ENCODE results near the gene SDK2.
"Not testable (repeated sequence)": the region's sequence is repeated elsewhere in the genome, so short reads cannot be mapped to it uniquely, and the experiment has no call there.

Gene SDK2

DNA sequence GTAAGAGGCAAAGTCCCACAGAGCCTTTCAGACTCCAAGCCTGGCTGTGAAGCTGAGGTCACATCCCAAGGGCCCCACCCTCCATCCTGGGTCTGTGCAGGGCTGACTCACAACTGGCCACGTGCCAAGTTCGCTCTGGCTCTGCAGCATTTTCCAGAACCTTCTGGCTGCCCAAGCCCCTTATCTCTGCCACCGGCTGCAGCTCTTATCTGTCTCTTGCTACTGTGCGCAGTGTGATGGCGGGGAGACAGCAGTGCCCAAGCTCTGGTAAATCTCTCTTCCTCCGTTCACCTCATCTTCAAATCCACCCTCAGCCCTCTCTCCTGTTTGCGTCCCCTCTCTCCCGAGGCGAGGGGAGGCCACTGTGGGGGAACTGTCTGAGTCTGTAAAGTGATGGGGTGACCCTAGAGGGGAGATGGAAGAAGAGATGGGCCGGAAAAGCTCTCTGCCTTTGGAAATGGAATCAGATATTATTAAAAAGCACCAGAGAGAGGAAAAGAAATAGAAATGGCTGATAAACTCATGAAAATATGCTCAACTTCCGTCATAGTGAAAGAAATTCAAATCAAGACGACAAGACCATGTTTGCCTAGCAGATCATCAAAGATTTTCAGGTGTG is 169.8 kb downstream of the SDK2 start:
- DNase-seq: peak; percentile 44

DNA sequence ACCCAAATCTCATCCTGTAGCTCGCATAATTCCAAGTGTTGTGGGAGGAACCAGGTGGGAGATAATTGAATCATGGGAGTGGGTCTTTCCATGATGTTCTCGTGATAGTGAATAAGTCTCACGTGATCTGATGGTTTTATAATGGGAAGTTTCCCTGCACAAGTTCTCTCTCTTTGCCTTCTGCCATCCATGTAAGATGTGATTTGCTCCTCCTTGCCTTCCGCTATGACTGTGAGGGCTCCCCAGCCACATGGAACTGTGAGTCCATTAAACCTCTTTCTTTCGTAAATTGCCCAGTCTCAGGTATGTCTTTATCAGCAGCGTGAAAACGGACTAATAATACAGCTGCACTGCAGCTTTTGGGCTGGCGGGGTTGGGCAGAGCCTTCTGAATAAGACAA is 171.5 kb downstream of the SDK2 start:
- DNase-seq: not testable (repeated sequence)

DNA sequence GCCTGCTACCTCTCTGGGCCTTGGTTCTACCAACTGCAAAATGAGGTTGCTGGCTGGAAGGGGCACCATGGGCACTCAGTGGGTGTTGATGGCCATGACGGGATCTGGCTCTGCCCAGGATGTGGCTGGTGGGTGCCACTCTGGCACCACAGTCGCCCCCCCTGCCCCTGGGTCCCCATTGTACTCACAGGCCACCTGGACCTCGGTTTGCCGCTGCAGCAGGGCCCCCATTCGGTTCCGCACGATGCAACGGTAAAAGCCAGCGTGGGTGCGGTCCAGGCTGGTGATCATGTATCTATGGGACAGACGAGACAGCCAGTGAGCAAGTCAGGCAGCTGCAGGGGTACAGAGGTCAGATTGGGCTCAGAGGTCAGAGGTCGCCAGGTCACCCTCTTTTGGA is 172.3 kb downstream of the SDK2 start:
- no peak for DNase-seq

DNA sequence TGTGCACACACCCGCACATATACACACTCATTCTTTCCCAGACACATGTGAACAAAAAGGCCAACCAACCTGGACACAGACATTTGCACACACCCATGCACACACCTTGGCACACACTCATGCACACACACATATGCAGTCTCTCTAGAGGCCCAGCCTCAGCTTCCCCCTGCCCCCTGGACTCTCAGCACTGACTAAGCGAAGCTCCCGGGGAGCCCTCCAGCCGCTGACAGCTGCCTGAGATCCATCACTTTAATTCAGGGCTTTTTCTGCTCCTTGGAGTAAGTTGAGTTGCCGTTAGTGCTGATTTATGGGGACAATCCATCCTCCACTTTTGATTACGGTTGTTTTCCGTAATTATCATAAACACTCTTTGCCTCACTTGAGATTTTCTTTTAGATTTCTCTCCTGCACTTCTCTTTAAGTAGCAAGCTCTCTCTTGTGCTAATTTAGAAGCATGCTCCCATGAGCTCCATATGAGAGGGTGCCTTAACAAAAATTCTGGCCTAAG is 173.9 kb downstream of the SDK2 start:
- DNase-seq: no peak

DNA sequence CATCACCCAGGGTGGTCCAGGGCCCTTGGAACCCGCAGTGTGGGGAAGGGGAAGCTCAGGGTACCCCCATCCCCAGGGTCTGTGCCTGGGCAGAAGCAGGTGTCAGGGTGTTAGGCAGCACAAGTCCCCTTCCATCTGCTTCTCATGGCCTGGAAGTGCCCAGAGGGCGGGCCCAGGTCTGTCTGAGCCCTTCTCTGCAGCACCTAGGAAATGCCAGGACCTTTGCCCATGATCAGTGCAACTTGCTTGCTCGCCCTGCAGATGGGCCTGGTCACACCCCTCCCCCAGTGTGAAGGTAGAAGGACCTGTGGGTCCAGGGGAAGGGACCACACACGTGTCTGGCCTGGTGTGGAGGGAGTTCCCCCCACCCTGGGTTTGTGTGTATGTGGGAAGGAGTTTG is 174.9 kb downstream of the SDK2 start:
- DNase-seq: no peak

DNA sequence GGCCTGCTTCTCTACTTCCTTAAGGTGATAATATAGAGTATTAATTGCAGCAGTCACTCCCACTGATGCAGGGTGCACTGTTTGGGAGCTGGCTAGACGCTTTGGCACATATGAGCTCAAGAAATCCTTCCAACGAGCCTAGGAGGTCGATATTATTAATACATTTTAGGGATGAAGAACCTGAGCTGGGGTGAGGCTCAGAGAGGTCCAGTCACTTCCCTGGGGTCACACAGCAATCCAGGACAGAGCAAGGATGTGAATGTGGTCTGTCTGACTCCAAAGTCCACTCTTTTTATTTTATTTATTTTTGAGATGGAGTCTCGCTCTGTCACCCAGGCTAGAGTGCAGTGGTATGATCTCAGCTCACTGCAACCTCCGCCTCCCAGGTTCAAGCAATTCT is 176.0 kb downstream of the SDK2 start:
- no peak for DNase-seq

DNA sequence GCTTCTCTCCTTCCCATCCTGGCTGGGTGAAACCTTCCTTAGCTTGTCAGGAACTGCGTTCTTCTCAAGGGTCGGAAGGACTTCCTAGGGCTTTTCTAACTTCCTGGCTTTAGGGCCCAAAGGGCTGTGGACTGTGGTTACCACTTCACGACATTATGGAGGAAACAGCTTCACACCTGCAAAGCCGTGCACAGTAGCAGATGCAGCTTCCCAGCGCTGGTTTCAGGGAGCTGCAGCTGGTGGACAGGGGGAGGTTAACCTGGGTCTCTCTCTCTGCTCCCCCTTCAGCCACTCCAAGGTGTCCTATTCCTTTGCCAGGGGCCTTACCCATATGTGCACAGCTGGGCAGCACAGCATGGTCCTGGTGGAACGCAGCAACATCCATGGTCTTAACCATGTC is 176.6 kb downstream of the SDK2 start:
- no peak for DNase-seq

DNA sequence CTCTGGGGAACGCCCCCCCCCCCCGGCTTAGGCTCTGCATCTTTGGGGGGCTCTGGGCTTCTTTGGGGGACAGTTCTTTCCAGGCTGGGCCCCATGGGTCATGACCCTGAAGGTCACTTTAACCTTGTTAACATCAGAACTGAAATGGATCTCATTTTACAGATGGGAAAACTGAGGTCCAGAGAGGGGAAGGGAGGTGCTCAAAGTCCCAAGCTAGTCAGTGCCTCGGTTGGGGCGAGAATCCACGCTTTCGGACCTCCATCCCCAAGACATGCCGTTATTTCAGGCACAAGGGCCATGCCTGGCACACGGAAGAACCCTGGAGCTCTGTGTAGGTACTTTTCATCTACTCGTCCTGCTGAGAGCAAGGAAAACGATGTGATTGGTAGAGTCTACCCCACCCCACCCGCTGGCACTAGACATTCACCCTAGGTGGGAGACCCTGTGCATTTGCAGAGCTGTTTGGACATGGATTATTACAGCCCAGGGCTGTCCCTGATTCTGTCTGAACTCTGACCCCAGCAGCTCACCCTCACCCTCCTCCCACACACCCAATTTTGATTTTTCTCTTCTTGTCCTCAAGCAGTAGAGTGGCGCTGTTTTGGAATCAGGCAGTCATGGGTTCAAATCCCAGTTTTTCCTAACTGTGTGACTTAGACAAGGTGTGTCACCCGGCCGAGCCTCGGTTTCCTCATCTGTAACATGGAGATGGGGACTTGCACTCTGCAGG is 177.4 kb downstream of the SDK2 start:
- DNase-seq: no peak

DNA sequence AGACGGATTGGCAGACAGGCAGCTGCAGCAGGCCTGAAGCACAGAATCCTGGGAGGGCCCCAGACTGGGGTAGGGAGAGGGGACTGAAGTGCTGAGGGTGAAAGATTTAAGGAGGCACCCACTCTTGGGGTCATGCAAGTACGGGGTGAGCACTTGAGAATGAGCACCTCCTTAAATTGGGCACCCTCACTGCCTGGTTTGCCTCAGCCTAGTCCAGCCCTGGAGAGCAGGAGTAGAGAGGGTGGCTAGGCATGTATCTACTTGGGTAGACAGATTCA is 178.4 kb downstream of the SDK2 start:
- no peak for DNase-seq

DNA sequence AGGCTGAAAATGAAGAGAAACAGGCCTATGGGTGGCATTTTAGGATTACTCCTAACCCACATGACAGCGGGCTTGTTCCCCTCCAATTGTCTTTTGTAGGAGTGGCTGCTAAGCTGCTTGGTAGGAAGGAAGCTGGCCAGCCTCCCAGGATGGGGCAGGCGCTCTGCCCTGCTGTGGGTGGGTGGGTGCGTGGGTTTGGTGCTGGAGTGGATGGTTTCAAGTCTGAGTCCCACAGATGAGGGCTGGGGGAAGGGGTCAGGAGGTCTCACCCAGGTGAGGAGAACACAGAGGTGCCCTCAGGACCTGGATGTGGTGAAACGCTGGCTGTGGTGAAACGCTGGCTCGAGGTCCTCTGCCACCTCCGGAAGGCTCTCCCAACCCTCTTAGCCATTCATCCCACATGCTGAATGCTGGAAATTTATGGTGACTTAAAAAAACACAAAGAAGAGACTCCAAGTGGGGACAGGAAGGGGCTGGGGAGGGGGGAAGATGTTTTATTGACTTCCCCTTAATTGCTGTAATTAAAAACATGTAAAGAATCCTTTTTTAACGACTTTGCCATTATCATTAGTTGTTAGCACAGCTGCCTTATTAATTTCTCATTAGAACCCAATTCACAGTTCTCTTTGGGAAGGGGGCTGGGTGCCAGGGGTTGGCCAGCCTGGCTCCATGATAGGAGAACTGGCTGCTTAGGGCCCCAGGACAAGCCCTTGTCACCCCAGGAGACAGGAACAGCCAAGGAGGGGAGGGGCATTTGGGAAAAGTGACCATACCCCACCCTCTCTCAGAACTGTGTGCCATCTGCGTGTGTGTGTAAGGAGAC is 178.9 kb downstream of the SDK2 start:
- no peak for DNase-seq

DNA sequence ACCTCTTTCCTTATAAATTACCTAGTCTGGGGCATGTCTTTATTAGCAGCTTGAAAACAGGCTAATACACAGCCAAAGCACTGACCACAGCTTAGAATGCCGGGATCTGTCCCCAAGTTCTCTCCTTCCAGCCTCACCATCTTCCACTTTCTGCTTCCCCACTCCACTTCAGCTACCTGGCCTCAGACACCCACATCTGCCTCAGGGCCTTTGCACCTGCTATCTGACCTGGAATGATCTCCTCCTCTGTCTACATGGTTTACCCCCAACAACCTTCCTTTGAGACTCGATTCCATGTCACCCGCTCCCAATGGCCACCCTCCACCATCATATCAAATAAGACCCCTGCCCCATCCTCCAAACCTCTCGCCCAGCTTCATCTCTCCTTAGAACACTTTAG is 179.8 kb downstream of the SDK2 start:
- DNase-seq: no peak

DNA sequence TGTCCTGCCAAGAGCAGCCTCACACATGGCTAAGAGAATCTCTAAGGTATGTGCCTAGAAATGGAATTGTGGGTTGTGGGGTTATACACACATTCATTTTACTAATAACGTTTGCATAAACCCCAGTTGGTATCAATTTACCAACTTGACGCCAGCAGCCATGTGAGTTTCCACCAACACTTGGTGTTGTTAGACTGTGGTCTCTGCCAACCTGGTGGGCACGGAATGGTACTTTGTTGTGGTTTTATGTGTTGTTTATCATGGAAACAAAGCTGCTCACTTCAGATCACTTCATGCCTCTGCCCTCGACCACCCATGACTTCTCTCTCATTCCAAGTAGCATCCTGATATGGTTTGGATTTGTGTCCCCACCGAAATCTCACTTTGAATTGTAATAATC is 180.4 kb downstream of the SDK2 start:
- no peak for DNase-seq

DNA sequence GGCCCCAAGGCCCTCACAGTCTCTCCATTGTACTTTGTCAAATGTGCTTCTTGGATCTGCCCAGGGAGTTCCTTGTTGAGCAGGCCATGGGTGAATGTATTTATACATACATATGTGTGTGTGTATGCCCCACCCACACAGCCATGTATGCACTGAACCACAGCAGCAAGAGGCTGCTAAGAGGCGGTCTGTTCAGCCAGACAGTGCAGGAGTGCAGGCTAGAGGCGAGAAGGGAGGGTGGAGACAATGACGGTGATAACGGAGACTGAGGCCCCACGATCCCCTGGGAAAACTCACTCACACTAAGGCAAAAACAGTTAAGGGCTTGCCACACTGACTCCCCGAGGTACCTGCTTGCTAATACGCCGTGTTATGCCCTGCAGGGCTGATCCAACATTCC is 181.4 kb downstream of the SDK2 start:
- DNase-seq: no peak

DNA sequence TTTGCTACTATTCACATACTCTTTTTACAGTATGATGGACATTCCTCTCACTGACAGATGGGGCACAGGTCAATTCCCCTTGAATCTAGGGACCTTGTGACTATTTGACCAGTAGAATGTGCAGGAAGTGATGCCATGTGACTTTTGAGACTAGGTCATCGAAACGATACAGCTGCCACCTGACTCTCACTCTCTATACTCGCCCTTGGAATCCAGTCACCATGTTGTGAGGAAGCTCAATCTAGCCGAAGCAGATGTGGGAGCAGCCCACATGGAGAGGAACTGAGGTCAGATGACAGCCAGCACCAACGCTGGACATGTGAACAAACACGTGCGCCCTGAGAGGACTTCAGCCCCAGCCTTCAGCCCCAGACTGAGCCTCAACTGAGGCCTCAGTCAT is 184.3 kb downstream of the SDK2 start:
- DNase-seq: no peak

DNA sequence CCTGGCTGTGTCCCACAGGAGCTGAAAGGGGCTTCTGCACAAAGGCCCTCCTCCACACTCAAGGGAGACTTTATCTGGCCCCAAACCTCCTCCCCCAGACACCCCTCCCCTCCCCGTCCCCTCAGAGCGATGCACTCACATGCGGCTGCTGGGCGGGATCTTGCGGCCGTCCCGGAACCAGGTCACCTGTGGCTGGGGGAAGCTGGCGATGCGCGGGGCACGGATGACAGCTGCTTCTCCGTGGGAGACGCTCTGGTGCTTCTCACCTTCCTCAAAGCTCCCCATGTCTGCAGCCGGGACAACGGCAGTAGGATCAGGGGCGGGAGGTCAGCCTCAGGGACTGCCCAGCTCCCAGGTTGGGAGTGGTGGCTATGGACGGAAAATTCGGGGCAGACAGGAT is 188.5 kb downstream of the SDK2 start:
- no peak for DNase-seq

DNA sequence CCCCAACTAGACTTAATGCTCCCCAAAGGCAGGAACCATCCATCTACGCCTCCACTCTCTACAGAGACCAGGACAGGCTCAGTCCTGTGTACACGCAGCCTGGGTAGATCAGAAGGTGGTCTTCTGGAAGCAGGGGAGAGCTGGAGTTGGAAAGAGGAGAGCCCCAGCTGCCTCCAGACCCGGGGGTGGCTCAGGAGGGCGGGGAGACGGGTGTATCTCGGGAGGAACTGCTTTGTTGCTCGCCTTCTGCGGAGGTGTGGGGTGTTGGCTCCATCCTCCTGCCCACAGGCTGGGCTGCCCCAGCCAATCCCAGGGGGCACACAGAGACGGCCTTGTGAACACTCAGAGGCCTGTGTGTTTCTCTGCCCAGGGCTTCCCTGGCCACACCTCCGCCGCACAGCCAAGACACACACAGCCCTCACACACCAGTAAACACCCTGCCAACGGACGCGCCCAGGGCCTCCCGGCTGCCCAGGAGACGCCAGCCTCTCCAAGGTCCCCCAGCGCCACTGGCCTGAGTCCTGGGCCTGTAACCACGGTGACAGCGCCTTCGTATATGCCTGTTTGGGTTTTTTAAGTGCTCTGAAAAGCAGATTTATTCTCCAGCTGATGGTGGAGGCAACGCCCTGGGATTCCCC is 189.1 kb downstream of the SDK2 start:
- DNase-seq: no peak

DNA sequence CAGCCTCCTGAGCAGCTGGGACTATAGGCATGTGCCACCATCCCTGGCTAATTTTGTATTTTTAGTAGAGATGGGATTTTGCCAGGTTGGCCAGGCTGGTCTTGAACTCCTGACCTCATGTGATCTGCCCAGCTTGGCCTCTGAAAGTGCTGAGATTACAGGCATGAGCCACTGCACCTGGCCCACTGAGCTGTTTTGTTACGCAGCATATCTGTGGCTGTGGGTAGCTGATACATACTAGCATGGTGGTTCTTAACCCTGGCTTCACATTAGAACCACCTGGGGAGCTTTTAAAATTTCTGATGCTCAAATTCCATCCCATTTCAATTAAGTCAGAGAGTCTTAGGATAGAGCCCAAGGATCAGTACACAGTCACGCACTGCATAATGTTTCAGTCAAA is 190.8 kb downstream of the SDK2 start:
- DNase-seq: not testable (repeated sequence)

DNA sequence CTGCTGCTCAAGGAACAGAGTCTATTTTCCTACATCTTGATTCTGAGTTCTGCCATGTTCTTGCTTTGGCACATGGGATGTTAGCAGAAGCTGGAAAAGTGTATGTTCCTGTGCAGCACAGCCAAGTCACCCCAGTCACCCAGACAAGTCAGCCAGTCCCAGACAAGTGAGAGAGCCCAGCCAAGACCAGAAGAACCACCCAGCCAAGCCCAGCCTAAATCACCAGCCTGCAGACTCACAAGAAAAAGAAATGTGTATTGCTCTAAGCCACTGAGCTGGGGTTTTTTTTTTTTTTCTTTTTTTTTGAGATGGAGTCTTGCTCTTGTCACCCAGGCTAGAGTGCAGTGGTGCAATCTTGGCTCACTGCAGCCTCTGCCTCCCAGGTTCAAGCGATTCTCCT is 191.2 kb downstream of the SDK2 start:
- DNase-seq: no peak

DNA sequence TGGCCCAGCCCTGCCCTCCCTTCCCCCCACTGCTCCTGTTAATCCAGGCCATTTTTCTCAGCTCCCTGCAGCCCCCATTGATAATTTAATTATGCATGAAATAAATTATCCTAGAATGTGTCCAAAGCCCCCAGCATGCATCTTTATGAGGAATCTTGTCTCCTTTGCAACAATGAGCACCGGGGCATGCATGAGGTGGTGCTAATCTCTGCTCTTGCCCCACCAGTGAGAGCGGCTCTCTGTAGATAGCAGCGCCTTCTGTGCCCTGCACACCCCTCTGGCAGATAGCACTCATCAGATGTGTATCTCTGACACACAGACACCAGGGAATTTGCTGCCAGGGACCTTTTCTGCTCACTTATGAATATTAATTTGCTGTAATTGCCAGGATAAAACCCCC is 192.2 kb downstream of the SDK2 start:
- DNase-seq: no peak

DNA sequence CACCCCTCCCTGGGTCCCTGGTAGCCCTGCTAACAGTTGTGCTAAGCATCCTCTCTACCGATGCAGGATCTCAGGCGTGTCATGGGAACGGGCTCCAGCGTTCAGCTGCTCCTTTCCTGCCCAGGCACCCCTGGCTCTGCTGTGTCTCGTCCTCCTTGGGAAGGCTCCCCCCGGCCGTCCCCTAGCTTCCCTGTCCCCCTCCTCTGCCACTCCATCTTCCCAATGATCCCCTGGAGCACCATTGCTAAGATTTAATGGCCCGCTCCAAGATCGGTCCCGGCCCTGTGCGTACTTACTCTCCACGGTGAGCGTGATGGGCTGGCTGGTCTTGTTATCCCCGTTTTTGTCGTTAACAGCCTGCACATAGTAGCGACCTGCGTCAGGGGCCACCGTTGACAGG is 196.9 kb downstream of the SDK2 start:
- no peak for DNase-seq

DNA sequence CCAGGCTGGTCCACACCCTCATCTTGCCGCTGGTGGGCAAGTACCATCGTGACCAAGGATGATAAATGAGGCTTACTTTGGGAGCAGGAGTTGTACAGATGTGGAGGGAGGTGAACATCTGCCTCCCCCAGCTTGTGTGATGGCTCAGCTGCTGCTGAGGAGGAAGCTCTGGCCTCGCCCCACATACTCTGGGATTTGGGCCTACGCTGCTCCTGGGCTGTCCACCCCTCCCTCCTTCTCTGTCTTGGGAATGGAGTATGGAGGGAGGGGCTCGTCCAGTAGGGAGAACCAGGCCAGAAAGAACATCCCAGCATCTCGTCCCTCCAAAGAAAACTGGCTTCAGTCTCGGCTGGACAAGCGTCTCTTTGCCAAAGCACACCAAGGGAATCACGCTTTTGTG is 197.6 kb downstream of the SDK2 start:
- no peak for DNase-seq

DNA sequence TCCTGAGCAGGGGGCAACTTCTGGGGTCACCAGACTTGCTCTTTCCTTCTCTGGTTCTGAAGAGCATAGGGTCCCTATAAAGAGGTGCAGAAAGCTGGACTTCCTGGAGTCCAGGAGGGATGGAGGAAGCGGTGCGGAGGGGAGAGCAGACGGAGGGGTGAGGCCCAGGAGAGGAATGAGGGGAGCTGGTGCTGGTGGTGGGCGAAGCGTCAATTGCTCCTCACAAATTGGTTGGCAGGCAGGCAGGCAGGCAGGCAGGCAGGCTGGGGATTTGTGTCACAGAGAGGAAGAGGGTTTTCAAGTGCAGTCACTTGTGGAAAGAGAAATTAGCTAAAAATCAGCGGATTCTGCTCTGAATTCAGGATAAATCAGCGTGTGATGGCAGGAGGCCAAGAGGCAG is 198.8 kb downstream of the SDK2 start:
- no peak for DNase-seq

DNA sequence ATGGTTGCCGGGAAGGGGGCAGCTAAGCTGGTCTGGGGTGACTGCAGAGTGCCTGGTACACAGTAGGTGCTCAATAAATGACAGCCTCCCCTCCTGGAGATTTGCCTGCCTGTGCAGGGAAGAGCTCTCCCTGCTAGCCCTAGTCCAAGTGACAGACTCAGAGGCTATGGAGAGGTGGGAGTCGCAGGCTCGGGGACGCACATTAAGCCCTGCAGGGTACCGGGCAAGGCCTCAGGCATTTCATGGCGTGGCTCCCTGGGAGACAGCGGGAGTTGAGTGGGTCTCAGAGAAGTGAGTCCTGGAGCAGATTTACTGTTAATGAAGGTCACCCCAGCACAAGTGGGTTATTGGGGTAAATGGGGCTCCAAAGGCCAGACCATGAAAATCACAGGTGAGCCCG is 200.2 kb downstream of the SDK2 start:
- no peak for DNase-seq

DNA sequence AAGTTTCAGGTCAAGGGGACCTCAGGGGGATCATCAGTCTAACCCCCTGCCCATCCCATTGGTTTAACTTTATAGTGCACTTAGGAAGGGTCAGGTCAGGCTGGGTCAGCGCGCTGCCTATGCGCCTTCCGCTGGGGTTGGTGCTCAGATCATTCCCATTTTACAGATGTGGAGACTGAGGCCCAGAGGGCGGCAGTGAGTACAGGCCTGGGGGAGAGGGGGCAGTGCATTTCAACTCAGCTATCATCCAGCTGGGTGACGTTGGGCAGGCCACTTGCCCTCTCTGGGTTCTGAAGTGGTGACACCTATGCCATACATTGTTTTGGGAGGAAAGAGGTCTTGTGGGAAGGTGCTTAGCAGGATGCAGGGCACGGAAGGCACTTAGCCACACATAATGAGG is 204.6 kb downstream of the SDK2 start:
- DNase-seq: no peak

All from CD4-positive, alpha-beta T cell treated with Interleukin-17A for 4 hours (primary cell).